MCF 10A (cell line): ENCODE results near the gene ANO4. TPM values are rescaled to one million over a fixed set of nuclear protein-coding genes. Genes with fewer than 3 reads are reported as not detected.

Experiments
- BruUV-seq: library from RNA; stranded (reverse); fragments of 400-500 nt; replicated peaks from 2 replicates; lab custom pipeline; 2021; lab: Mats Ljungman, UMichigan
- CTCF ChIA-PET: fragments of 300-600 bp; sonication (Branson Sonifier 250); formaldehyde crosslinking; extraction: SDS; loops from one replicate; lab custom pipeline; 2021; ENCODE audit warnings: antibody characterized with exemption, inconsistent platforms; lab: Yijun Ruan, JAX
- POLR2A ChIA-PET: fragments of 300-600, 350-650 bp; sonication (Branson Sonifier 250); formaldehyde crosslinking; extraction: SDS; loops from one replicate; lab custom pipeline; 2020; ENCODE audit warnings: antibody characterized with exemption, inconsistent platforms; lab: Yijun Ruan, JAX
- DNase-seq: peaks from one replicate; pipeline ENCODE4 v3.0.0-alpha.2; 2018; ENCODE audit not compliant: unreplicated experiment
- H3K27ac Mint-ChIP-seq: one replicate; pipeline ENCODE4 v1.8.0; 2022; ENCODE audit warnings: mild to moderate bottlenecking, low read depth, mixed read lengths; ENCODE audit not compliant: unreplicated experiment
- H3K27me3 Mint-ChIP-seq: one replicate; pipeline ENCODE4 v1.8.0; 2022; ENCODE audit warnings: mixed read lengths; ENCODE audit not compliant: insufficient read depth, unreplicated experiment
- H3K36me3 Mint-ChIP-seq: one replicate; pipeline ENCODE4 v1.8.0; 2022; ENCODE audit warnings: mild to moderate bottlenecking, moderate library complexity, mixed read lengths; ENCODE audit not compliant: insufficient read depth, unreplicated experiment
- H3K4me1 Mint-ChIP-seq: one replicate; pipeline ENCODE4 v1.8.0; 2022; ENCODE audit warnings: mixed read lengths; ENCODE audit not compliant: insufficient read depth, unreplicated experiment
- H3K4me3 Mint-ChIP-seq: one replicate; pipeline ENCODE4 v1.8.0; 2022; ENCODE audit warnings: mild to moderate bottlenecking, moderate library complexity, mixed read lengths; ENCODE audit not compliant: unreplicated experiment
- H3K9me3 Mint-ChIP-seq: one replicate; pipeline ENCODE4 v1.8.0; 2022; ENCODE audit warnings: mixed read lengths; ENCODE audit not compliant: unreplicated experiment
- intact Hi-C: fragments of 100-400 bp; cut with micrococcal nuclease; formaldehyde crosslinking; loops from 2 replicates; pipeline ENCODE4 v1.14.1; 2022
- total RNA-seq: library from RNA; stranded (reverse); gene quantifications from 2 replicates; pipeline ENCODE4 v1.2.3, GENCODE V29; 2022
- TF ChIP-seq, protein P1 (sequence below): fragments of 200-600 bp; IDR thresholded peaks from one replicate; pipeline ENCODE4 v1.8.0; 2022; ENCODE audit warnings: antibody characterized with exemption, mild to moderate bottlenecking; ENCODE audit not compliant: unreplicated experiment

ANO4 gene
- total RNA-seq, 1 experiment from 2014 or later: 0.91 TPM

DNA sequence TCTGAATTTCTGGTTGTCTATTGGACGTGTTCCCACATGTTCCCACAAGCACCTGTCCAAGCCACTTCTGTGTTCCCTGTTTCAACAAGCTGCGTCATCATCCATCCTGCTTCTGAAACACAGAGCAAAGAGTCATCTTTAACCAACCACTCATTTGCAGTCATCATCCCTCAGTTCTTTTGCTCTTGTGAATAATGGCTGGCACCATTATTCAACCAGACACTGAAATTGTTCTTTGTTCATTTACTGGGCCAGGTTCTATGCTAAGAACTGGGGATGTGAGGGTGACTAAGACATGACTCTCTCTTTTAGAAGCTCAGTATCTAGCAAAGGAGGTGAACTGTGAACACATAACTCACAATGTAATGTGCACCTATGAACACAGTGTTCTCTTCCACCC is 40.7 kb upstream of the ANO4 start:
- H3K4me3 Mint-ChIP-seq: no peak overlapping the region
- H3K27ac Mint-ChIP-seq: no peak overlapping the region
- CTCF ChIA-PET: interaction anchor here (0.6 to 2.0 kb wide), 5 partner anchors 11 to 507 kb away, joined by 4 to 6 read pairs (median 4); no protein-coding TSS in a partner anchor

DNA sequence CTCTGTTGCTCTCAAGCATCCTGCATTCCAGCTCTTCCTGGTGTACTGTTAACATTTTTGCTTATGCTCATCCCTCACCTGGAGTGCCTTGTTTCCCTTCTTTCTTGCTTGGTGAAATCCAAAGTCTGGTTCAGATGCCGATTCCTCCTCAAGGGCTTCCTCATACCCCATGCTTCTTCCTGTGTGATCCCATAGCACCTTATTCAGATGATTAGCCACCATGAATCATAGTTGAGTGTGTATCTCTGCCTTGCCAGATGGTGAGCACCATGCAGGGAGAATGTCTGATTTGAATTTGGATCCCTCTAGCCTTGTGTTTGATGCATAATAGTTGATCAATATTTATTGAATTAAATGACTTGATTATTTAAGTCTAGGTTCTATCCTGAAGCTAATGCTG is 39.4 kb upstream of the ANO4 start:
- POLR2A ChIA-PET: no interaction called here
- H3K4me1 Mint-ChIP-seq: no peaks in the 10 kb centered on the region
- no TSS peak for BruUV-seq
- CTCF ChIA-PET: interaction anchor here (0.6 kb wide), 1 partner anchor 17 kb away, joined by 3 read pairs; no protein-coding TSS in a partner anchor
- intact Hi-C loops: no loop called here
- no peaks in the 10 kb centered on the region for H3K27me3 Mint-ChIP-seq
- TF ChIP-seq, protein P1, sequence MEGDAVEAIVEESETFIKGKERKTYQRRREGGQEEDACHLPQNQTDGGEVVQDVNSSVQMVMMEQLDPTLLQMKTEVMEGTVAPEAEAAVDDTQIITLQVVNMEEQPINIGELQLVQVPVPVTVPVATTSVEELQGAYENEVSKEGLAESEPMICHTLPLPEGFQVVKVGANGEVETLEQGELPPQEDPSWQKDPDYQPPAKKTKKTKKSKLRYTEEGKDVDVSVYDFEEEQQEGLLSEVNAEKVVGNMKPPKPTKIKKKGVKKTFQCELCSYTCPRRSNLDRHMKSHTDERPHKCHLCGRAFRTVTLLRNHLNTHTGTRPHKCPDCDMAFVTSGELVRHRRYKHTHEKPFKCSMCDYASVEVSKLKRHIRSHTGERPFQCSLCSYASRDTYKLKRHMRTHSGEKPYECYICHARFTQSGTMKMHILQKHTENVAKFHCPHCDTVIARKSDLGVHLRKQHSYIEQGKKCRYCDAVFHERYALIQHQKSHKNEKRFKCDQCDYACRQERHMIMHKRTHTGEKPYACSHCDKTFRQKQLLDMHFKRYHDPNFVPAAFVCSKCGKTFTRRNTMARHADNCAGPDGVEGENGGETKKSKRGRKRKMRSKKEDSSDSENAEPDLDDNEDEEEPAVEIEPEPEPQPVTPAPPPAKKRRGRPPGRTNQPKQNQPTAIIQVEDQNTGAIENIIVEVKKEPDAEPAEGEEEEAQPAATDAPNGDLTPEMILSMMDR: no peak
- no peak for DNase-seq
- no peaks in the 10 kb centered on the region for H3K36me3 Mint-ChIP-seq
- H3K4me3 Mint-ChIP-seq: no peak overlapping the region
- H3K9me3 Mint-ChIP-seq: peaks cover 8% of the 10 kb centered on the region
- H3K27ac Mint-ChIP-seq: no peak overlapping the region

More for the DNA sequence above, 40.7 kb upstream of the ANO4 start:
- no peaks in the 10 kb centered on the region for H3K36me3 Mint-ChIP-seq
- TF ChIP-seq, protein P1: no peak
- intact Hi-C loops: no loop called here
- BruUV-seq: no TSS peak
- DNase-seq: no peak
- no peaks in the 10 kb centered on the region for H3K27me3 Mint-ChIP-seq
- POLR2A ChIA-PET: interaction anchor here (1.2 kb wide), 1 partner anchor 12 kb away, joined by 3 read pairs; no protein-coding TSS in a partner anchor
- H3K4me1 Mint-ChIP-seq: no peaks in the 10 kb centered on the region
- H3K9me3 Mint-ChIP-seq: peaks cover 8% of the 10 kb centered on the region

DNA sequence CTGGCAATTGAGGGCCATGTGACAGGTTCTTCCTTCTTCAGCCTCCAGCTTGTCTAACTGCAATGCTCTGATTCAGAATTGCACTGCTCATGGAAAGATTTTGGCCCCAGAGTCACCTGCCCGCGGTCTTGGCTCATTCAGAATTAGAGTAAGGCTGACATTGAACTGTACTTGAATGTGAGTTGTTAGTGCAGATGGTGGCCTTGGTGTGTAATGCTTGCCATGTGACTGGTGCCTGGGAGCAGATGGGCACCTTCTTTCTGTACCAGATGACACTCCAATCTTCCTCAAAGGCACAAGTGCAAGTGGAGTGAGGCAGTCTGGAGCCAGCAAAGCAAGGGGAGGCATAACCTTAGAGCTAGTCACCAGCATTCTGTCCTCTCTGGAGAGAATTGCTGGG is 36.5 kb upstream of the ANO4 start:
- TF ChIP-seq, protein P1: no peak
- POLR2A ChIA-PET: no interaction called here
- no peak for DNase-seq
- Mint-ChIP-seq H3K36me3 (peaks cover 6% of the 10 kb centered on the region), H3K27ac (no peak overlapping the region), H3K9me3 (peaks cover 8% of the 10 kb centered on the region), H3K4me1 (no peaks in the 10 kb centered on the region), H3K27me3 (no peaks in the 10 kb centered on the region), H3K4me3 (no peak overlapping the region)
- CTCF ChIA-PET: no interaction called here
- no TSS peak for BruUV-seq
- intact Hi-C loops: no loop called here

DNA sequence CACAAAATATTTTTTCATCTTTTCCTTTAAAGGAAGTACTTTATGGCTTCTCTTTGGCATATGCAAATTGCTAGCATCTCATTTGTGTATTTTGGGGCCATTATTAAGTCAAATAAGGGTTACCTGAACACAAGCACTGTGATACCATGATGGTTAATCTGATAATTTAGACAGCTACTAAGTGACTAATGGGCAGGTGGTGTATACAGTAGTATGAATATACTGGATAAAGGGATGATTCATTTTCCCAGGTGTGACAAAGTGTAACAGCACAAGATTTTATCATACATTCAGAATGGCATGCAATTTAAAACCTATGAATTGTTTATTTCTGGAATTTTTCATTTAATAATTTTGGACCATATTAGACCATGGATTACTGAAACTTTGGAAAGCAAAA is 27.2 kb upstream of the ANO4 start:
- CTCF ChIA-PET: no interaction called here
- Mint-ChIP-seq H3K27me3 (no peaks in the 10 kb centered on the region), H3K4me3 (no peak overlapping the region), H3K27ac (no peak overlapping the region), H3K36me3 (no peaks in the 10 kb centered on the region), H3K9me3 (no peaks in the 10 kb centered on the region), H3K4me1 (no peaks in the 10 kb centered on the region)
- TF ChIP-seq, protein P1: no peak
- POLR2A ChIA-PET: no interaction called here
- no TSS peak for BruUV-seq
- DNase-seq: no peak
- intact Hi-C loops: no loop called here
